ENCODE measurements around the gene RAMP2. TPM values are rescaled to one million over a fixed set of nuclear protein-coding genes. Genes with fewer than 3 reads are reported as not detected.
"Not testable (repeated sequence)": the region's sequence is repeated elsewhere in the genome, so short reads cannot be mapped to it uniquely, and the experiment has no call there.

The RAMP2 gene
- total RNA-seq, 4 donors from 2014 or later: 32.6 to 113 (median 51.4) TPM

- TF ChIP-seq CTCF (IDR thresholded peaks at IDR 0.05): no peak
- TF ChIP-seq POLR2A (IDR thresholded peaks at IDR 0.05): no peak
- no peak for TF ChIP-seq EP300 (IDR thresholded peaks at IDR 0.05)
- Histone ChIP-seq H3K27ac (no peak overlapping the region), H3K4me1 (peaks cover 0 to 10% (median 4%) of the 10 kb centered on the region in 4 donors), H3K4me3 (no peak overlapping the region), H3K27me3 (peaks cover 0 to 6% of the 10 kb centered on the region in 2 donors), H3K9me3 (no peaks in the 10 kb centered on the region), H3K36me3 (no peaks in the 10 kb centered on the region)
- DNase-seq (ENCODE audit: low spot score in 2 of 2): no peak
Observed at GRCh38 chr17:42767512-42767911, 6.5 kb downstream of the RAMP2 start.

- not testable (repeated sequence) for H3K4me1 ChIP-seq; H3K27me3 ChIP-seq; H3K27ac ChIP-seq; H3K36me3 ChIP-seq; H3K4me3 ChIP-seq; H3K9me3 ChIP-seq; DNase-seq (ENCODE audit: low spot score in 2 of 2)
- WGBS, 2 donors: 71 to 73% methylated on average over 9 of the region's 9 CpGs
Observed at GRCh38 chr17:42768006-42768405, 7.0 kb downstream of the RAMP2 start.

- WGBS, 2 donors: 72 to 73% methylated on average over 10 of the region's 10 CpGs
- H3K4me1 ChIP-seq: peaks cover 0 to 15% (median 8%) of the 10 kb centered on the region in 4 donors
- H3K9me3 ChIP-seq; H3K27ac ChIP-seq; H3K27me3 ChIP-seq; H3K36me3 ChIP-seq; DNase-seq (ENCODE audit: low spot score in 2 of 2); H3K4me3 ChIP-seq: not testable (repeated sequence)
Observed at GRCh38 chr17:42769964-42770363, 8.9 kb downstream of the RAMP2 start.

GRCh38 chr17:42772945-42773289 is 11.9 kb downstream of the RAMP2 start:
- peak overlapping the region; percentile 69 to 78 (median 76) for H3K4me3 ChIP-seq
- 3 to 6% methylated on average over 3 of the region's 3 CpGs for WGBS, 2 donors
- no peaks in the 10 kb centered on the region for H3K27me3 ChIP-seq
- TF ChIP-seq EP300 (IDR thresholded peaks at IDR 0.05) (no peak), POLR2A (IDR thresholded peaks at IDR 0.05) (no peak), CTCF (IDR thresholded peaks at IDR 0.05) (no peak)
- DNase-seq (ENCODE audit: low spot score in 2 of 2): no peak
- no peaks in the 10 kb centered on the region for H3K9me3 ChIP-seq
- H3K4me1 ChIP-seq: peaks cover 0 to 15% (median 8%) of the 10 kb centered on the region in 4 donors
- peak overlapping the region; percentile 53 to 88 (median 80) for H3K27ac ChIP-seq
- peaks cover 3 to 35% (median 23%) of the 10 kb centered on the region in 3 donors for H3K36me3 ChIP-seq

GRCh38 chr17:42773290-42774035 is 12.4 kb downstream of the RAMP2 start, which contains the start of gene VPS25:
VPS25 (plus strand) TSS chr17:42773449; CDS start chr17:42773476, 27 bp downstream.
- Histone ChIP-seq H3K36me3 (peaks cover 3 to 41% (median 28%) of the 10 kb centered on the region in 3 donors), H3K9me3 (no peaks in the 10 kb centered on the region), H3K4me3 (peak within 1 kb of the TSS; percentile 69 to 78 (median 76)), H3K27me3 (no peaks in the 10 kb centered on the region), H3K4me1 (peaks cover 0 to 15% (median 8%) of the 10 kb centered on the region in 4 donors), H3K27ac (peak within 1 kb of the TSS; percentile 53 to 88 (median 80))
- DNase-seq (ENCODE audit: low spot score in 2 of 2): peak; percentile 38 to 77
- no peak for TF ChIP-seq CTCF (IDR thresholded peaks at IDR 0.05)
- TF ChIP-seq POLR2A (IDR thresholded peaks at IDR 0.05): peak in 1 of 2 donors; percentile 51
- TF ChIP-seq EP300 (IDR thresholded peaks at IDR 0.05): peak in 1 of 2 donors; percentile 91
- 2% methylated on average over 30 to 37 of the region's 39 CpGs for WGBS, 2 donors

GRCh38 chr17:42774066-42774745 is 13.2 kb downstream of the RAMP2 start:
- Histone ChIP-seq H3K27ac (peak overlapping the region in 1 of 4 donors; percentile 88), H3K4me1 (peaks cover 0 to 15% (median 8%) of the 10 kb centered on the region in 4 donors), H3K4me3 (peak overlapping the region; percentile 69 to 78 (median 76)), H3K36me3 (peaks cover 3 to 48% (median 34%) of the 10 kb centered on the region in 3 donors), H3K9me3 (no peaks in the 10 kb centered on the region), H3K27me3 (no peaks in the 10 kb centered on the region)
- 69 to 71% methylated on average over 3 of the region's 3 CpGs for WGBS, 2 donors
- TF ChIP-seq EP300 (IDR thresholded peaks at IDR 0.05): no peak
- TF ChIP-seq POLR2A (IDR thresholded peaks at IDR 0.05): no peak
- no peak for TF ChIP-seq CTCF (IDR thresholded peaks at IDR 0.05)
- DNase-seq (ENCODE audit: low spot score in 2 of 2): no peak
